K562 (cell line): ENCODE data around the gene NTRK3.

Experiments
- RB1 ChIP-seq: fragments of 450-650 bp; IDR thresholded peaks from 2 replicates; pipeline ENCODE4 v1.6.1; 2017; ENCODE audit warnings: low read depth, mild to moderate bottlenecking
- REST ChIP-seq, 2 experiments: fragments of 450-650 bp; formaldehyde crosslinking in 1 of 2; IDR thresholded peaks; 2 replicates each; pipeline versions ENCODE4 v1.4.0 to v1.6.1; 2014 to 2020; ENCODE audit warnings: mild to moderate bottlenecking in 2 of 2, borderline replicate concordance in 1 of 2, low read depth in 1 of 2
- SMARCA4 ChIP-seq: fragments of 450-650 bp; IDR thresholded peaks from 2 replicates; pipeline ENCODE4 v1.6.1; 2016
- U2AF1 ChIP-seq: fragments of 200-400 bp; formaldehyde crosslinking; optimal IDR thresholded peaks from 2 replicates; pipeline ENCODE3; 2017; ENCODE audit warnings: mild to moderate bottlenecking, low read depth, low read length, moderate library complexity

DNA sequence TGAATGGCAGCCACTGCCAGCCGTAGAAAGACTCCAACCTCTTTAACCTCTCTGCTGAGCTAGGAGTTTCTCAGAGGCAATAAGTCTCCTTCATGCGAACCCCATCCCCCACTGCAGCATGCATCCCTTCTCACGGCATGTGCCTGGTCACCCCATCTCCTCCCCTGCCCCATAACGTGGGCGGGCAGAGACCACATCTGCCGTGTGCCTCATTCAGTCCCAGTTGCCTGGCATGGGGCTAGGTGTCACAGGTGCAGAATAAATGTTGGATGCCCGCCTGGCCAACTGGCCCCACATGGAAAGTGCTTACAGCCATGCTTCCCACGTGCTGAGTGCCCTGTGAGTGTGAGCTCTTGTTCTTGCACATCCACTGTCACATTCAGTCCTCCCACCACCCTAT lies 43.5 kb upstream of the NTRK3 start:
- no peak for TF ChIP-seq RB1
- no peak for TF ChIP-seq REST (IDR thresholded peaks at IDR 0.05; ENCODE audit: borderline replicate concordance)
- TF ChIP-seq REST (CRISPR knock-in tag; IDR thresholded peaks at IDR 0.05; ENCODE audit: low read depth) = no peak
- no peak for TF ChIP-seq SMARCA4
- TF ChIP-seq U2AF1 = no peak
